ENCODE data around the gene MCM9. TPM values are rescaled to one million over a fixed set of nuclear protein-coding genes. Genes with fewer than 3 reads are reported as not detected.

The MCM9 gene
- total RNA-seq, 4 donors from 2014 or later, result 17.3 to 38.8 (median 23.0) TPM

GRCh38 chr6:118844915-118845314, 90.0 kb downstream of the MCM9 start:
- no peaks in the 10 kb centered on the region for H3K27me3 ChIP-seq
- TF ChIP-seq CTCF (IDR thresholded peaks at IDR 0.05), result no peak
- TF ChIP-seq POLR2A (IDR thresholded peaks at IDR 0.05), result no peak
- no peaks in the 10 kb centered on the region for H3K36me3 ChIP-seq
- DNase-seq, result no peak
- H3K4me1 ChIP-seq, result no peaks in the 10 kb centered on the region
- no peak overlapping the region for H3K4me3 ChIP-seq
- no peaks in the 10 kb centered on the region for H3K9me3 ChIP-seq
- H3K27ac ChIP-seq, result no peak overlapping the region

GRCh38 chr6:118843685-118844390, 91.1 kb downstream of the MCM9 start:
- H3K36me3 ChIP-seq, result no peaks in the 10 kb centered on the region
- no peaks in the 10 kb centered on the region for H3K27me3 ChIP-seq
- no peaks in the 10 kb centered on the region for H3K4me1 ChIP-seq
- no peak for DNase-seq
- no peak overlapping the region for H3K27ac ChIP-seq
- H3K4me3 ChIP-seq, result no peak overlapping the region
- no peak for TF ChIP-seq POLR2A (IDR thresholded peaks at IDR 0.05)
- no peak for TF ChIP-seq CTCF (IDR thresholded peaks at IDR 0.05)
- no peaks in the 10 kb centered on the region for H3K9me3 ChIP-seq

GRCh38 chr6:118830691-118831090, 104.3 kb downstream of the MCM9 start:
- TF ChIP-seq POLR2A (IDR thresholded peaks at IDR 0.05), result no peak
- TF ChIP-seq CTCF (IDR thresholded peaks at IDR 0.05), result no peak
- Histone ChIP-seq H3K4me3 (no peak overlapping the region), H3K27ac (no peak overlapping the region), H3K36me3 (peaks cover 0 to 26% (median 3%) of the 10 kb centered on the region in 3 donors), H3K27me3 (no peaks in the 10 kb centered on the region), H3K4me1 (no peaks in the 10 kb centered on the region), H3K9me3 (no peaks in the 10 kb centered on the region)
- DNase-seq, result no peak

GRCh38 chr6:118829817-118830478, 105.0 kb downstream of the MCM9 start:
- no peaks in the 10 kb centered on the region for H3K27me3 ChIP-seq
- no peak overlapping the region for H3K27ac ChIP-seq
- no peak overlapping the region for H3K4me3 ChIP-seq
- H3K4me1 ChIP-seq, result no peaks in the 10 kb centered on the region
- peaks cover 0 to 31% (median 3%) of the 10 kb centered on the region in 3 donors for H3K36me3 ChIP-seq
- H3K9me3 ChIP-seq, result no peaks in the 10 kb centered on the region
- no peak for DNase-seq
- TF ChIP-seq CTCF (IDR thresholded peaks at IDR 0.05) (no peak), POLR2A (IDR thresholded peaks at IDR 0.05) (no peak)

DNA sequence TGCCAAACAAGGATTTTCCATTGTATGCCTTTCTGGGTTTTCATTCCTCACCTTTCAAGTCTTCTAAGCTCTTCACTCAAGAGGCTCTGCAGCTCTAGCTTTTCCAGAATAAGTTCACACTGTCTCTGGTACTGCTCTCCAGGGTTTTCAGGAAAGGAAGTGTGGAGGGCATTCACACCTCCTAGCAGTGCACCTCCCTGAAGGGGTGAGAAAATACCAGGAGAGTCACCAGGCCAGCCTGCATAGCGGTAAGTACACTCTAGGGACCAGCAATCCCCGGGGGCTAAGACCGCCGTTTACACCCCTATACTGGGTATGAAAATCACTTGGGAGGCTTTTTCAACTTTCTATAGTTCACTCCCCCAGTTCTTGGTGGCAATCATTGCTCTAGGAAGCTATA, 108.9 kb downstream of the MCM9 start:
- Histone ChIP-seq H3K27me3 (no peaks in the 10 kb centered on the region), H3K4me1 (no peaks in the 10 kb centered on the region), H3K9me3 (no peaks in the 10 kb centered on the region), H3K36me3 (peaks cover 0 to 54% (median 3%) of the 10 kb centered on the region in 3 donors), H3K27ac (no peak overlapping the region), H3K4me3 (no peak overlapping the region)
- no peak for DNase-seq
- TF ChIP-seq CTCF (IDR thresholded peaks at IDR 0.05) (no peak), POLR2A (IDR thresholded peaks at IDR 0.05) (no peak)

All from Peyer's patch (tissue), 4 donors.